Common myeloid progenitor, CD34-positive (primary cell): ENCODE data around the gene MVK.

Experiments
- CTCF ChIA-PET: fragments of 350-600 bp; sonication (Branson Sonifier 250); formaldehyde crosslinking; loops from one replicate; lab custom pipeline; 2021; ENCODE audit warnings: antibody characterized with exemption; lab: Charles Lee
- POLR2A ChIA-PET: fragments of 350-600 bp; sonication (Branson Sonifier 250); formaldehyde crosslinking; loops from one replicate; lab custom pipeline; 2021; ENCODE audit warnings: antibody characterized with exemption; lab: Charles Lee
- DNase-seq, 3 donors: peaks; one replicate each; pipeline versions ENCODE4 v3.0.0 to v3.0.0-alpha.2; 2013
- H3K27ac ChIP-seq, 2 experiments: 1 replicate in 1 of 2; 2 replicates in 1 of 2; pipeline ENCODE4 v1.7.0; 2013; ENCODE audit warnings: inconsistent platforms in 2 of 2, low read length in 2 of 2, mild to moderate bottlenecking in 2 of 2, low read depth in 1 of 2, moderate library complexity in 1 of 2; ENCODE audit not compliant: severe bottlenecking in 2 of 2, insufficient read depth in 1 of 2, poor library complexity in 1 of 2
- H3K27me3 ChIP-seq, 5 experiments: replicated peaks in 2 of 5; 1 replicate in 3 of 5; 2 replicates in 2 of 5; pipeline versions ENCODE4 v1.6.1 to v1.7.0; 2013; ENCODE audit warnings: low read length in 4 of 5, mild to moderate bottlenecking in 2 of 5, moderate library complexity in 2 of 5, inconsistent platforms in 1 of 5; ENCODE audit not compliant: insufficient read depth in 5 of 5, control insufficient read depth in 4 of 5
- H3K36me3 ChIP-seq, 4 experiments: 1 replicate in 2 of 4; 2 replicates in 2 of 4; pipeline versions ENCODE4 v1.6.1 to v1.7.0; 2013; ENCODE audit warnings: low read length in 3 of 4, control low read depth in 1 of 4, mild to moderate bottlenecking in 1 of 4; ENCODE audit not compliant: control insufficient read depth in 4 of 4, insufficient read depth in 4 of 4
- H3K4me1 ChIP-seq, 4 experiments: 1 replicate in 3 of 4; 2 replicates in 1 of 4; pipeline versions ENCODE4 v1.6.1 to v1.7.1; 2013; ENCODE audit warnings: low read length in 3 of 4, mild to moderate bottlenecking in 3 of 4, control low read depth in 1 of 4, inconsistent platforms in 1 of 4, moderate library complexity in 1 of 4; ENCODE audit not compliant: control insufficient read depth in 4 of 4, insufficient read depth in 4 of 4; ENCODE audit errors: control extremely low read depth in 1 of 4
- H3K4me3 ChIP-seq, 7 experiments: 1 replicate in 4 of 7; 2 replicates in 3 of 7; pipeline versions ENCODE4 v1.5.1 to v1.7.0; 2013; ENCODE audit warnings: mild to moderate bottlenecking in 7 of 7, low read length in 6 of 7, moderate library complexity in 6 of 7, inconsistent platforms in 2 of 7, low read depth in 2 of 7, control low read depth in 1 of 7; ENCODE audit not compliant: insufficient read depth in 4 of 7, control insufficient read depth in 1 of 7; ENCODE audit errors: extremely low read depth in 1 of 7
- H3K9me3 ChIP-seq, 5 experiments: 1 replicate in 4 of 5; 2 replicates in 1 of 5; pipeline versions ENCODE4 v1.6.1 to v1.7.1; 2013; ENCODE audit warnings: low read length in 4 of 5, mild to moderate bottlenecking in 2 of 5, inconsistent platforms in 1 of 5, low read depth in 1 of 5, moderate library complexity in 1 of 5; ENCODE audit not compliant: control insufficient read depth in 4 of 5, insufficient read depth in 2 of 5; ENCODE audit errors: control extremely low read depth in 1 of 5
- WGBS: methylation state at CpG from one replicate; pipeline ENCODE4 v1.1.5; 2013; ENCODE audit not compliant: insufficient coverage; 5-methylcytosine and 5-hydroxymethylcytosine counted together

MVK gene

GRCh38 chr12:109553483-109553882 lies 20.1 kb upstream of the MVK start:
- H3K27ac ChIP-seq: no peak overlapping the region
- POLR2A ChIA-PET: no interaction called here
- no peaks in the 10 kb centered on the region for H3K9me3 ChIP-seq
- CTCF ChIA-PET: no interaction called here
- H3K4me3 ChIP-seq: no peak overlapping the region
- peaks cover 0 to 25% (median 10%) of the 10 kb centered on the region in 4 experiments for H3K36me3 ChIP-seq
- peaks cover 0 to 24% (median 4%) of the 10 kb centered on the region in 5 experiments for H3K27me3 ChIP-seq
- WGBS: 91% methylated on average over 4 of the region's 7 CpGs
- no peaks in the 10 kb centered on the region for H3K4me1 ChIP-seq
- no peak for DNase-seq

- CTCF ChIA-PET: no interaction called here
- DNase-seq: no peak
- no peak overlapping the region for H3K4me3 ChIP-seq
- POLR2A ChIA-PET: no interaction called here
- H3K4me1 ChIP-seq: no peaks in the 10 kb centered on the region
- H3K9me3 ChIP-seq: no peaks in the 10 kb centered on the region
- no peak overlapping the region for H3K27ac ChIP-seq
- H3K27me3 ChIP-seq: peaks cover 0 to 19% (median 4%) of the 10 kb centered on the region in 5 experiments
- WGBS: 73% methylated on average over 11 of the region's 16 CpGs
- H3K36me3 ChIP-seq: peaks cover 0 to 29% (median 12%) of the 10 kb centered on the region in 4 experiments
Observed at GRCh38 chr12:109553906-109554500, 19.6 kb upstream of the MVK start.

GRCh38 chr12:109554761-109555160 lies 18.8 kb upstream of the MVK start:
- ChIA-PET POLR2A (no interaction called here), CTCF (interaction anchor here (1.3 kb wide), 1 partner anchor 30 kb away, joined by 3 read pairs; no protein-coding TSS in a partner anchor)
- Histone ChIP-seq H3K36me3 (peaks cover 0 to 33% (median 12%) of the 10 kb centered on the region in 4 experiments), H3K27me3 (peaks cover 0 to 17% (median 4%) of the 10 kb centered on the region in 5 experiments), H3K4me1 (no peaks in the 10 kb centered on the region), H3K4me3 (no peak overlapping the region), H3K27ac (no peak overlapping the region), H3K9me3 (no peaks in the 10 kb centered on the region)
- DNase-seq: no peak
- WGBS: 95% methylated on average over 4 of the region's 6 CpGs

GRCh38 chr12:109555431-109556315 lies 17.9 kb upstream of the MVK start:
- H3K4me3 ChIP-seq: no peak overlapping the region
- no peaks in the 10 kb centered on the region for H3K4me1 ChIP-seq
- CTCF ChIA-PET: interaction anchor here (0.8 to 1.3 kb wide), 2 partner anchors 16 to 29 kb away, joined by 3 read pairs; no protein-coding TSS in a partner anchor
- H3K27ac ChIP-seq: no peak overlapping the region
- H3K27me3 ChIP-seq: peaks cover 0 to 11% (median 0%) of the 10 kb centered on the region in 5 experiments
- H3K9me3 ChIP-seq: no peaks in the 10 kb centered on the region
- POLR2A ChIA-PET: no interaction called here
- H3K36me3 ChIP-seq: peaks cover 0 to 42% (median 13%) of the 10 kb centered on the region in 4 experiments
- 97% methylated on average over 16 of the region's 18 CpGs for WGBS
- DNase-seq: no peak

GRCh38 chr12:109557200-109557599 lies 16.4 kb upstream of the MVK start:
- ChIA-PET POLR2A (no interaction called here), CTCF (no interaction called here)
- no peaks in the 10 kb centered on the region for H3K4me1 ChIP-seq
- WGBS: 94% methylated on average over 10 of the region's 10 CpGs
- H3K4me3 ChIP-seq: no peak overlapping the region
- peaks cover 0 to 4% (median 0%) of the 10 kb centered on the region in 5 experiments for H3K27me3 ChIP-seq
- DNase-seq: no peak
- no peak overlapping the region for H3K27ac ChIP-seq
- H3K9me3 ChIP-seq: peaks cover 0 to 4% (median under 1%) of the 10 kb centered on the region in 5 experiments
- H3K36me3 ChIP-seq: peaks cover 0 to 55% (median 21%) of the 10 kb centered on the region in 4 experiments

GRCh38 chr12:109557805-109558204 lies 15.8 kb upstream of the MVK start:
- CTCF ChIA-PET: no interaction called here
- WGBS: 92% methylated on average over 6 of the region's 12 CpGs
- no peak for DNase-seq
- Histone ChIP-seq H3K4me1 (no peaks in the 10 kb centered on the region), H3K27me3 (peaks cover 0 to 3% (median 0%) of the 10 kb centered on the region in 5 experiments), H3K4me3 (no peak overlapping the region), H3K9me3 (peaks cover 0 to 10% (median 6%) of the 10 kb centered on the region in 5 experiments), H3K36me3 (peaks cover 6 to 61% (median 27%) of the 10 kb centered on the region in 4 experiments), H3K27ac (no peak overlapping the region)
- POLR2A ChIA-PET: no interaction called here
